B cell (primary cell): ENCODE measurements around the gene ENC1.

ENCODE experiments used
- EZH2 ChIP-seq: IDR thresholded peaks from 2 replicates; pipeline ENCODE4 v1.6.1; 2012; ENCODE audit warnings: borderline replicate concordance, low read depth, mild to moderate bottlenecking, moderate library complexity, low read length; ENCODE audit not compliant: insufficient read depth, poor library complexity, severe bottlenecking
- TF ChIP-seq, protein P1 (sequence below): fragments of 200-600 bp; IDR thresholded peaks from one replicate; pipeline ENCODE4 v1.8.0; 2022; ENCODE audit warnings: antibody characterized with exemption, mild to moderate bottlenecking

DNA sequence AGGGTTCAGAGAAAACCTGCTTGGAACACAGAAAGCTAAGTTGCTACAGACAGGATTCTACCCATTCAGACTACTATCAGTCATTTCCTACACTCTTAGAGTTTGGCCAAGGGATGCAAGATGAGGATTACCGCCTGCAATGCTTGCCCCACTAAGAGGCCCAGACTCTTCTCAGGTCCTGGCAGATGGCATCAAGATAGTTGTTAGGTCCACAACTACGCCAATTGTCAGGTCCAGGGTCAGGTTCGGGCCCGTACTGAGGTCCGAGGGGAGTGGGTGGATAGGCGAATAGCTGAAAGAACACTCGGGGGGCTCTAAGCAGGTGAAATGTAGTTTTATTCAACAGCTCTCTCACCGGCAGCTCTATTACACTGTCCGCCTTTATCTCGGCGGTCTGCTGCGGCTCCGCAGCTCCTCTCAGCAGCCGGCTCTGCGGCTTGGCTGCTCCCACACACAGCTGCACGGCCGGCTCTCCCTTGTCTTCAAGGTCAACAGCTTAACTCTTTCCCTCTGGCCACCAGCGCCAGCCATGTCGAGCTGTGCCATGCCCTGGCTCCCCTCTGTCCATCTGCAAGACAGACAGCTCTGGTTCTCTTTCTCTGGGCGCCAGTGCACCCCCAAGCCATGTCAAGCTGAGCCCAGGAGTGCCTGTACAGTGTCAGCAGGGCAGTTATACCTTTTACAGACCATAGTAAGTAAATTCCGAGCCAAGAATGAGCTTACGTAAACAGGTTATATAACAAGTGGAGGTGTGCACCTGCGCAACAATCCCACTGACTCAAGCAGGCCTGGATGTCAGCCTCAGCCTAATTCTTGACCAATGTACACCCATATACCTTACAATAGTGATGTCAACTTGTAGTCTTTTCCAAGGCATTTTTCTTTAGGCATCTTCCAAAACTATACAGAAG lies 24.0 kb downstream of the ENC1 start:
- TF ChIP-seq, protein P1, sequence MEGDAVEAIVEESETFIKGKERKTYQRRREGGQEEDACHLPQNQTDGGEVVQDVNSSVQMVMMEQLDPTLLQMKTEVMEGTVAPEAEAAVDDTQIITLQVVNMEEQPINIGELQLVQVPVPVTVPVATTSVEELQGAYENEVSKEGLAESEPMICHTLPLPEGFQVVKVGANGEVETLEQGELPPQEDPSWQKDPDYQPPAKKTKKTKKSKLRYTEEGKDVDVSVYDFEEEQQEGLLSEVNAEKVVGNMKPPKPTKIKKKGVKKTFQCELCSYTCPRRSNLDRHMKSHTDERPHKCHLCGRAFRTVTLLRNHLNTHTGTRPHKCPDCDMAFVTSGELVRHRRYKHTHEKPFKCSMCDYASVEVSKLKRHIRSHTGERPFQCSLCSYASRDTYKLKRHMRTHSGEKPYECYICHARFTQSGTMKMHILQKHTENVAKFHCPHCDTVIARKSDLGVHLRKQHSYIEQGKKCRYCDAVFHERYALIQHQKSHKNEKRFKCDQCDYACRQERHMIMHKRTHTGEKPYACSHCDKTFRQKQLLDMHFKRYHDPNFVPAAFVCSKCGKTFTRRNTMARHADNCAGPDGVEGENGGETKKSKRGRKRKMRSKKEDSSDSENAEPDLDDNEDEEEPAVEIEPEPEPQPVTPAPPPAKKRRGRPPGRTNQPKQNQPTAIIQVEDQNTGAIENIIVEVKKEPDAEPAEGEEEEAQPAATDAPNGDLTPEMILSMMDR, result no peak
- no peak for TF ChIP-seq EZH2
